Measurements from ENCODE around the gene NEK4. TPM values are rescaled to one million over a fixed set of nuclear protein-coding genes. Genes with fewer than 3 reads are reported as not detected.

NEK4 gene
- total and polyA plus RNA-seq, 2 donors (not counting 1 experiment from before 2014, with no cell fraction given) = 9.0 to 33.8 TPM

DNA sequence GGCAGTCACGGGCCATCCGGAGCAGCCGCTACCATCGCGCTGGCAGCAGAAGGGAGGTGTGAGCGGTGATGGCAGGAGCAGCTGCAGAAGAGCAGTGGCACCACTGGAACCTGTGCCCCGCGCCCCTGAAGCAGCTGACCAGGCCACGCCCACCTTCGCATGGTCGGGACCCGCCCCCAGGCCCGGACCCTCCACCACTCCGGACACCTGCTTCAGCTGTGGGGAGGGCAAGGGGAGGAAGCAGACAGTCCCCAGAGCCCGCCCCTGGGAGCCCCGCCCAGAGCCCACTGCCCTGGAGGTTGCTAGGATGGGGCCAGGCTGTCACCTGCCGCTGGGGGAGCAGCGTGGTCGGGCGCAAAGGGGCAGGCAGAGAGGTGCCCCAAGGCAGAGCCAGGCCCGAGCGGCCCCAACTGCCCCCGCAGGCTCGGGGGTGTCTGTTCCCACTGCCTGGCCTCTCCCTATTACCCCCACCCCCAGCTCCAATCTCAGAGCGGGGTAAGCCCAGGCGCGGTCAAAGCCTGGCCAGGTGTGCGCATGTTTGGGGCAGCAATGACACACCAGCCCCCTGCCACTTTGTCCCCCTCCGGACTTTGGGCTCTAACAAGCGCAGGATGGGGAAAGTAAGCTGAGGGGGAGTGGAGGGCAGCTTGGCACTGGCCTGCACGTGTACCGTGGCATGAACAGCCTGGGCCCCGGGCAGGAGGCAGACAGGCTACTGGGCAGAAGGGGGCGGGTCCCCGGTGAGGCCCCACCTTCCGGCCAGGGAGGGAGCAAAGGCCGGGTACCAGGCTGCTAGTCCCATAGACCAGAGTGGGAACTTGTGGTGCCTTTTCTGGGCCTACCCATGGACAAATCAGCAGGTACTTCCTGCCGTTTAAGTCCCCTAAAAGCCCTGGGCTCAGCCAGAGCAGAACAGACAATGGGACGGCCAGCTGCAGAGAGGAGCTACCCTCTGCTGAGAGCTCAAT, 56.1 kb downstream of the NEK4 start:
- H3K9me3 ChIP-seq (ENCODE audit: control extremely low read depth in 1 of 3, control insufficient read depth in 2 of 3, insufficient read depth in 1 of 3, low read length in 2 of 3) = peaks cover 0 to 3% (median 0%) of the 10 kb centered on the region in 3 donors
- Mint-ChIP-seq H3K4me3 (no peak overlapping the region), H3K27ac (no peak overlapping the region), H3K9me3 (ENCODE audit: insufficient read depth) (no peaks in the 10 kb centered on the region), H3K27me3 (no peaks in the 10 kb centered on the region), H3K4me1 (peaks cover 13% of the 10 kb centered on the region)
- H3K4me1 ChIP-seq (ENCODE audit: control insufficient read depth in 2 of 2, insufficient read depth in 2 of 2, low read length in 2 of 2) = peaks cover 9 to 11% of the 10 kb centered on the region in 2 donors
- no peak overlapping the region for H3K9ac ChIP-seq (ENCODE audit: low read length)
- H3K4me2 ChIP-seq (replicated peaks; ENCODE audit: low read depth, low read length, poor library complexity, severe bottlenecking) = no peak overlapping the region
- peak; percentile 5 for ATAC-seq (ENCODE audit: low read depth)
- no peak overlapping the region for H2AFZ ChIP-seq (ENCODE audit: insufficient read depth, low read depth, low read length, poor library complexity, severe bottlenecking)
- H3K4me3 ChIP-seq (ENCODE audit: control extremely low read depth in 1 of 5, extremely low read depth in 1 of 5, insufficient read depth in 1 of 5, low read depth in 2 of 5, low read length in 4 of 5) = no peak overlapping the region
- intact Hi-C loops (cut with micrococcal nuclease) = no loop called here
- H4K20me1 ChIP-seq (ENCODE audit: control insufficient read depth, insufficient read depth, low read length, poor library complexity, severe bottlenecking) = no peaks in the 10 kb centered on the region
- 94% methylated on average over 35 of the region's 39 CpGs for WGBS (ENCODE audit: insufficient coverage)
- TF ChIP-seq, protein P1, sequence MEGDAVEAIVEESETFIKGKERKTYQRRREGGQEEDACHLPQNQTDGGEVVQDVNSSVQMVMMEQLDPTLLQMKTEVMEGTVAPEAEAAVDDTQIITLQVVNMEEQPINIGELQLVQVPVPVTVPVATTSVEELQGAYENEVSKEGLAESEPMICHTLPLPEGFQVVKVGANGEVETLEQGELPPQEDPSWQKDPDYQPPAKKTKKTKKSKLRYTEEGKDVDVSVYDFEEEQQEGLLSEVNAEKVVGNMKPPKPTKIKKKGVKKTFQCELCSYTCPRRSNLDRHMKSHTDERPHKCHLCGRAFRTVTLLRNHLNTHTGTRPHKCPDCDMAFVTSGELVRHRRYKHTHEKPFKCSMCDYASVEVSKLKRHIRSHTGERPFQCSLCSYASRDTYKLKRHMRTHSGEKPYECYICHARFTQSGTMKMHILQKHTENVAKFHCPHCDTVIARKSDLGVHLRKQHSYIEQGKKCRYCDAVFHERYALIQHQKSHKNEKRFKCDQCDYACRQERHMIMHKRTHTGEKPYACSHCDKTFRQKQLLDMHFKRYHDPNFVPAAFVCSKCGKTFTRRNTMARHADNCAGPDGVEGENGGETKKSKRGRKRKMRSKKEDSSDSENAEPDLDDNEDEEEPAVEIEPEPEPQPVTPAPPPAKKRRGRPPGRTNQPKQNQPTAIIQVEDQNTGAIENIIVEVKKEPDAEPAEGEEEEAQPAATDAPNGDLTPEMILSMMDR (IDR thresholded peaks at IDR 0.05) = no peak
- TF ChIP-seq EZH2 (IDR thresholded peaks at IDR 0.05; ENCODE audit: borderline replicate concordance, insufficient read depth, low read depth, low read length, poor library complexity, severe bottlenecking) = no peak
- no peaks in the 10 kb centered on the region for H3K27me3 ChIP-seq (replicated peaks in 1 of 4; ENCODE audit: control extremely low read depth in 1 of 4, control insufficient read depth in 3 of 4, insufficient read depth in 4 of 4, low read length in 3 of 4)
- ChIA-PET POLR2A (interaction anchor here (0.7 kb wide), 1 partner anchor 48 kb away, joined by 6 read pairs; no protein-coding TSS in a partner anchor), CTCF (interaction anchor here (1.3 kb wide), 1 partner anchor 15 kb away, joined by 3 read pairs; no protein-coding TSS in a partner anchor)
- H3K27ac ChIP-seq (ENCODE audit: low read length in 2 of 2) = no peak overlapping the region
- peaks cover 0 to 7% of the 10 kb centered on the region in 2 experiments for H3K36me3 ChIP-seq (replicated peaks in 1 of 2; ENCODE audit: control extremely low read depth in 1 of 2, control insufficient read depth in 1 of 2, extremely low read depth in 1 of 2, insufficient read depth in 2 of 2, low read length in 1 of 2)
- no peak for DNase-seq
- no peaks in the 10 kb centered on the region for H3K79me2 ChIP-seq (ENCODE audit: control insufficient read depth, insufficient read depth, low read length)

Data from B cell (primary cell).